Measurements from ENCODE around the gene AHI1. TPM values are rescaled to one million over a fixed set of nuclear protein-coding genes. Genes with fewer than 3 reads are reported as not detected.
"Not testable (repeated sequence)": the region's sequence is repeated elsewhere in the genome, so short reads cannot be mapped to it uniquely, and the experiment has no call there.

The AHI1 gene
- total RNA-seq, 1 donor from 2014 or later, result 38.3 TPM

DNA sequence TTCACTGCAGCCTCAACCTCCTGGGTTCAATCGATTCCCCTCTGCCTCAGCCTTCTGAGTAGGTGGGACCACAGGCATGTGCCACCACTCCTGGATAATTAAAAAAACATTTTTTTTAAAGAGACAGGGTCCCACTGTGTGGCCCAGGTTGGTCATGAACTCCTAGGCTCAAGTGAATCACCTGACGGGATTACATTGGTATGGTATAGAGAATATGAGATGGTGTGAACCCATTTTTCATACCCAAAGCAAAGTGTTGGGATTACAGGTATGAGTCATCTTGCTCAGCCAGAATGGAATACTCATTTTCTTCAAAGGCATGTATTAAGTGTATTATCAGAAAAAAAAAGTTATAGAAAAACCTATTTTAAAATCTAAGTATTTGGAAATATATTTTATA is 114.2 kb downstream of the AHI1 start:
- Mint-ChIP-seq H3K4me1 (ENCODE audit: low read depth) (peaks cover 12% of the 10 kb centered on the region), H3K27me3 (no peaks in the 10 kb centered on the region), H3K27ac (no peak overlapping the region), H3K4me3 (ENCODE audit: low read depth) (no peak overlapping the region), H3K36me3 (ENCODE audit: insufficient read depth) (peaks cover 7% of the 10 kb centered on the region), H3K9me3 (ENCODE audit: low read depth) (no peaks in the 10 kb centered on the region)
- TF ChIP-seq CTCF (IDR thresholded peaks at IDR 0.05; ENCODE audit: unreplicated experiment), result no peak
- no peak for DNase-seq (ENCODE audit: low spot score, unreplicated experiment)

DNA sequence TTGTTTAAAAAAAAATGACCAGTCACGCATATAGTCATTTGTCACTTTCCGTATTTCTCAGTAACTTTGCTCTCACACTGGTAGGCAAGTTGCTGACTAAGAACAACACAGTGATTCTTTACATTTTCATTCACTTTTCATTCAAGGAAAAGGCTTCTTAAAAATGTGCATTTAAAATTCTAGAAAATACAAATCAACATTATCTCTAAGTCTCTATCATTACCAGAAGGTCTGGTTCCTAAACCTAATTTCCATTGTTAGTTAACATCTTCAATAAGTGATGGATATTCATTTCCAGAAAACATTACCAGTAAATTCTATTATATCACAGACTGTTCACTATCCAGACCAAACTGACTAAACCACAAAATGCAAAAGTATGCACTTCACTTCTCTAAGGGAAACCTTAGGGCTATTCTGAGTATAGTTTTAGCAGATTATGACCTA is 115.3 kb downstream of the AHI1 start:
- Mint-ChIP-seq H3K4me1 (ENCODE audit: low read depth) (peaks cover 12% of the 10 kb centered on the region), H3K27ac (no peak overlapping the region), H3K36me3 (ENCODE audit: insufficient read depth) (peaks cover 3% of the 10 kb centered on the region), H3K27me3 (no peaks in the 10 kb centered on the region), H3K9me3 (ENCODE audit: low read depth) (no peaks in the 10 kb centered on the region), H3K4me3 (ENCODE audit: low read depth) (no peak overlapping the region)
- no peak for DNase-seq (ENCODE audit: low spot score, unreplicated experiment)
- no peak for TF ChIP-seq CTCF (IDR thresholded peaks at IDR 0.05; ENCODE audit: unreplicated experiment)

- no peak overlapping the region for H3K27ac Mint-ChIP-seq
- H3K4me3 Mint-ChIP-seq (ENCODE audit: low read depth), result no peak overlapping the region
- H3K9me3 Mint-ChIP-seq (ENCODE audit: low read depth), result no peaks in the 10 kb centered on the region
Measured at GRCh38 chr6:135380793-135381192, 116.7 kb downstream of the AHI1 start.

GRCh38 chr6:135379647-135380046 is 117.9 kb downstream of the AHI1 start:
- Mint-ChIP-seq H3K4me1 (ENCODE audit: low read depth) (peaks cover 6% of the 10 kb centered on the region), H3K4me3 (ENCODE audit: low read depth) (no peak overlapping the region), H3K36me3 (ENCODE audit: insufficient read depth) (no peaks in the 10 kb centered on the region), H3K9me3 (ENCODE audit: low read depth) (no peaks in the 10 kb centered on the region), H3K27ac (no peak overlapping the region), H3K27me3 (no peaks in the 10 kb centered on the region)
- TF ChIP-seq CTCF (IDR thresholded peaks at IDR 0.05; ENCODE audit: unreplicated experiment), result no peak
- DNase-seq (ENCODE audit: low spot score, unreplicated experiment), result no peak

More at GRCh38 chr6:135380793-135381192, 116.7 kb downstream of the AHI1 start:
- Mint-ChIP-seq H3K36me3 (ENCODE audit: insufficient read depth) (peaks cover 3% of the 10 kb centered on the region), H3K4me1 (ENCODE audit: low read depth) (peaks cover 12% of the 10 kb centered on the region), H3K27me3 (no peaks in the 10 kb centered on the region)
- DNase-seq (ENCODE audit: low spot score, unreplicated experiment), result no peak
- no peak for TF ChIP-seq CTCF (IDR thresholded peaks at IDR 0.05; ENCODE audit: unreplicated experiment)

GRCh38 chr6:135372758-135373157 is 124.8 kb downstream of the AHI1 start:
- H3K36me3 Mint-ChIP-seq (ENCODE audit: insufficient read depth), result peaks cover 16% of the 10 kb centered on the region
- DNase-seq (ENCODE audit: low spot score, unreplicated experiment), result no peak
- no peak for TF ChIP-seq CTCF (IDR thresholded peaks at IDR 0.05; ENCODE audit: unreplicated experiment)
- no peak overlapping the region for H3K27ac Mint-ChIP-seq
- H3K4me3 Mint-ChIP-seq (ENCODE audit: low read depth), result no peak overlapping the region
- no peaks in the 10 kb centered on the region for H3K27me3 Mint-ChIP-seq
- H3K9me3 Mint-ChIP-seq (ENCODE audit: low read depth), result peaks cover 17% of the 10 kb centered on the region
- H3K4me1 Mint-ChIP-seq (ENCODE audit: low read depth), result peaks cover 2% of the 10 kb centered on the region

DNA sequence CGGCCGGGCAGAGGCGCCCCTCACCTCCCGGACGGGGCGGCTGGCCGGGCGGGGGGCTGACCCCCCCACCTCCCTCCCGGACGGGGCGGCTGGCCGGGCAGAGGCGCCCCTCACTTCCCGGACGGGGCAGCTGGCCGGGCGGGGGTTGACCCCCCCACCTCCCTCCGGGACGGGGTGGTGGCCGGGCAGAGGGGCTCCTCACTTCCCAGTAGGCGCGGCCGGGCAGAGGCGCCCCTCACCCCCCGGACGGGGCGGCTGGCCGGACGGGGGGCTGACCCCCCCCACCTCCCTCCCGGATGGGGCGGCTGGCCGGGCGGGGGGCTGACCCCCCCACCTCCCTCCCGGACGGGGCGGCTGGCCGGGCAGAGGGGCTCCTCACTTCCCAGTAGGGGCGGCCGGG is 133.9 kb downstream of the AHI1 start:
- H3K27ac Mint-ChIP-seq; H3K4me1 Mint-ChIP-seq (ENCODE audit: low read depth); H3K27me3 Mint-ChIP-seq; H3K4me3 Mint-ChIP-seq (ENCODE audit: low read depth); DNase-seq (ENCODE audit: low spot score, unreplicated experiment): not testable (repeated sequence)
- Mint-ChIP-seq H3K36me3 (ENCODE audit: insufficient read depth) (peaks cover 32% of the 10 kb centered on the region), H3K9me3 (ENCODE audit: low read depth) (peaks cover 40% of the 10 kb centered on the region)
